ENCODE data around the gene PTGIS.
A peak's percentile ranks its signal among the peaks of the same experiment; 100 is the strongest.
"Not testable (repeated sequence)": the region's sequence is repeated elsewhere in the genome, so short reads cannot be mapped to it uniquely, and the experiment has no call there.

Gene PTGIS

GRCh38 chr20:49579874-49580812, 12.2 kb upstream of the PTGIS start:
- no peak for DNase-seq (ENCODE audit: low spot score)

GRCh38 chr20:49579195-49579594, 11.3 kb upstream of the PTGIS start:
- DNase-seq (ENCODE audit: low spot score): no peak

GRCh38 chr20:49578436-49578835, 10.5 kb upstream of the PTGIS start:
- DNase-seq (ENCODE audit: low spot score): no peak

GRCh38 chr20:49575551-49576060, 7.7 kb upstream of the PTGIS start:
- DNase-seq (ENCODE audit: low spot score): no peak

- peak; percentile 87 for DNase-seq (ENCODE audit: low spot score)
Observed at GRCh38 chr20:49573900-49574416, 6.0 kb upstream of the PTGIS start.

- no peak for DNase-seq (ENCODE audit: low spot score)
Observed at GRCh38 chr20:49572857-49573256, 4.9 kb upstream of the PTGIS start.

- DNase-seq (ENCODE audit: low spot score): no peak
Observed at GRCh38 chr20:49571553-49571835, 3.6 kb upstream of the PTGIS start.

GRCh38 chr20:49570828-49571552, 3.1 kb upstream of the PTGIS start:
- DNase-seq (ENCODE audit: low spot score): no peak

- DNase-seq (ENCODE audit: low spot score): no peak
Observed at GRCh38 chr20:49570161-49570827, 2.4 kb upstream of the PTGIS start.

GRCh38 chr20:49569411-49570115, 1.6 kb upstream of the PTGIS start:
- no peak for DNase-seq (ENCODE audit: low spot score)

- DNase-seq (ENCODE audit: low spot score): no peak
Observed at GRCh38 chr20:49568278-49569151, 578 bp upstream of the PTGIS start.

- DNase-seq (ENCODE audit: low spot score): no peak
Observed at GRCh38 chr20:49566401-49567364, 1.3 kb downstream of the PTGIS start.

GRCh38 chr20:49564991-49565390, 2.9 kb downstream of the PTGIS start:
- not testable (repeated sequence) for DNase-seq (ENCODE audit: low spot score)

- no peak for DNase-seq (ENCODE audit: low spot score)
Observed at GRCh38 chr20:49563015-49563980, 4.6 kb downstream of the PTGIS start.

- DNase-seq (ENCODE audit: low spot score): peak; percentile 75
Observed at GRCh38 chr20:49562311-49563014, 5.5 kb downstream of the PTGIS start.

- DNase-seq (ENCODE audit: low spot score): peak; percentile 27
Observed at GRCh38 chr20:49561806-49562205, 6.1 kb downstream of the PTGIS start.

- no peak for DNase-seq (ENCODE audit: low spot score)
Observed at GRCh38 chr20:49561256-49561655, 6.7 kb downstream of the PTGIS start.

- no peak for DNase-seq (ENCODE audit: low spot score)
Observed at GRCh38 chr20:49560646-49561045, 7.3 kb downstream of the PTGIS start.
